Endometrial microvascular endothelial cells (primary cell): Measurements from ENCODE around the gene TINCR. TPM values are rescaled to one million over a fixed set of nuclear protein-coding genes. Genes with fewer than 3 reads are reported as not detected.

Experiments used
- in situ Hi-C: cut with HindIII; loops from 2 replicates; pipeline ENCODE4 v1.10.0; 2017; ENCODE audit warnings: low sequenced_read_pairs, low pct_unique_long_range_greater_than_20kb; ENCODE audit errors: inconsistent ontology term
- total RNA-seq: library from RNA; depleted of rRNA; stranded (reverse); fragments of >200 nt; gene quantifications from one replicate; pipeline ENCODE4 v1.2.3, GENCODE V29; 2015; ENCODE audit errors: inconsistent ontology term

The TINCR gene
- total RNA-seq, 1 donor from 2014 or later, result not detected

DNA sequence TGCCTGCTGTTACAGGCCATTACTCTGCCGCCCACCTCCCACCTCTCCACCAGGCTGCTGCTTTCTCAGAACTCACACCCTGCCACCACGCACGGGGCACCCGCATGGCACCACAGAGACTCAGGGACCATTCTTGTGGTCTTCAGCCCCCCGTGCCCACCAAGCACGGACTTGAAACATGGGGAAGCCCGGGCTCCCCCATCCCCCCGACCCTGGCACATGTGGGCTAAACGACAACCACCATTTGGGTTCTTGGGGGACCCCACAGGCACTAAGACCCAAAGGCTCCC lies 23.1 kb upstream of the TINCR start:
- in situ Hi-C loops, result no loop called here

DNA sequence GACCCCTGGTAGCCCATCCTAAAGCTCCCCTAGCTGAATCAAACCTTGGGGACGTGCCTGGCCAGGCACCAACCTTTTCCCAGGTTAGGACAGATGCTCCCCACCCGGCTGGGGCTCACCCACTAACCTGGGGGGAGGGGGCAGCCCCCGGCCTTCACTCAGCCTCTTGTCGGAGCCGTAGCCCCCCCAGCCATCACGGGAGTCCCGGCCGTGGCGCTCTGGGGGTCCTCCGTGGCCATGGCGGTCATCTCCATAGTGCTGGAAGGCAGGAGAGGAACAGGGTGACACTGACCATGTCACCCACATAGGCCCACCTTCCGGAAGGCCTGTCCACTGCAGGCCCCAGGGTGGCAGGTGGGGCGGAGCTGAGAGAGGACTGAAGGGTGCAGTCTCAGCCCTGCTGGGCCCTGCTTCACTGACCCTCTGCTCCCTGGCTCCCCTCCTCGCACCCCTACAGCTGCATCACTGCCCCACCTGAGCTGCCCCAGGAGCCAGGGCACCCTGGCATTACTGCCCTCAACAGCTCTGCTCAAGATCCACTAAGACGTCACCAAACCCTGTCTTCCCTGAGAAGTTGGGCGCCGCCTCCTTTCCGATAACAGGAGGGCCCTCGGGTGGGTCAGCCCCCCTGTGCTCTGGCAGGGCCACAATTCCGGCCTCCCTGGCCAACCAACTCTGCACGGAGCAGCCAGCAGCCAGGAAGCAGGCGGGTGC lies 22.6 kb upstream of the TINCR start:
- in situ Hi-C loops, result no loop called here

DNA sequence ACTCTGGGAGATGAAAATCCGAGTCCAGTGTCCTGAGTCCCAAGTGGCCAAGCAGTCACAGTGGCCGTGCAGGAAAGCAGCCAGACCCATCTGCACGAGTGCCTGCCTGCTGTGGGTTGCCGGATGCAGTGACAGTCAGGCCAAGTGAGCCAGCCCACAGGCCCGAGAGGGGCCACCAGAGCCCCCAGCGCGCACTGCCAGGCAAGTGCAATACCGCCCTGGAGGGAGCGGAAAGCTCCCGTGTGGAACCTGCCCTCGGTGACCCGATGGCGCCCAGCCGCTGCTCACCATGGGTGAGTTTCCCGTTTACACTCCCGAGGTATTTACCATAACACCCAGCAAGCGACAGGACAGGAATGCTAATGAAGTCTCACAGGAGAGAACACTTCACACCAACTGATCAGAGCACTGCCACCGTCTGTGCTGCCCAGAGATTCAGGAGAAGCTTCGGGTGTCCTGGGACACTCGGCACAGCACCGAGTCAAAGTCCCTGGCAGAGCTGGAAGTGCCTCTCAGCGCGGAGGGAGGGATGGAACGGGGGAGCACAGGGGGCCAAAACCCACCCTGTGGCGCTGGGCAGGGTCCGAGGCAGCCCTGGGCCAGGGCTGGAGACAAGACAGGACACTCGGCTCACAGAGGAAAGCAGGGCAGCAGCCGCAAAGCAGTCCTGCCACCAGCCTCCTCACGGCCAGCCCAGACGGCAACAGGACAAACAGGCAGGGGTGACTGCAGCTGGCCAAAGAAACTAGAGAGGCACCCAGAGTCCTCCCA lies 21.3 kb upstream of the TINCR start:
- in situ Hi-C loops, result no loop called here

DNA sequence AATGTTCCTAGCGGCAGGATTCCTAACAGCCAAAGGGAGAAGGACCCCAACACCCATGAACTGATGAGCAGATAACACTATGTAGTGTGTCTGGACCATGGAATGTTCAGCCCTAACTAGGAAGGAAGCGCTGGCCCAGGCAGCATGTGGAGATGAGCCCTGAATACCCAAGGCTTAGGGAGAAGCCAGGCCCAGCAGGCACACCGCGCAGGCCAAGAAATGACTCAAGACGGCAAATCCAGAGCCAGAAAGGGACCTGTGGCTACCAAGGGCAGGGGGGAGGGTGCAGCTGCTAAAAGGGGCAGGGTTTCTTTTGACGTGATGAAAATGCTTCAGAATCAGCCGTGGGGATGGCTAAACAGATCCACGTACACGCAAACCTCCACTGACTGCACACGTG lies 20.7 kb upstream of the TINCR start:
- in situ Hi-C loops, result no loop called here

DNA sequence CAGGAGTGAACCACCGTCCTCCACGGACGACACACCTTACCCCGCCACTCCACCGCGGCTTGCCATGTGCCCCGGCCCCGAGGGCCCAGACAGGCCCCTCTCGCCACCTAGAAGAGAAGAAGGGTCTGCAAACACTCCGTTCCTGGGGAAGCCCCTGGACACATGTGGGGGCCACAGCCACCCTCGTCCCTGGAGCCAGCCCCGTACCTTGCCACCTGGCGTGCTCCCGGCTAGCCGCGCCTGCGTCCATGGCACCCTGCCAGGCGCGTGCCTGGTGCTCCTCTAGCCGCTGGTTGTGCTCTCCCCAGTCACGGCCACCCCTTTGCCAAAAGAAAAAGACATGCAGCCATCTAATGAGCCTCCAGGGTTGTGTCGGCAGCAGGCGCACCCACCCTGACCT lies 19.9 kb upstream of the TINCR start:
- in situ Hi-C loops, result no loop called here

DNA sequence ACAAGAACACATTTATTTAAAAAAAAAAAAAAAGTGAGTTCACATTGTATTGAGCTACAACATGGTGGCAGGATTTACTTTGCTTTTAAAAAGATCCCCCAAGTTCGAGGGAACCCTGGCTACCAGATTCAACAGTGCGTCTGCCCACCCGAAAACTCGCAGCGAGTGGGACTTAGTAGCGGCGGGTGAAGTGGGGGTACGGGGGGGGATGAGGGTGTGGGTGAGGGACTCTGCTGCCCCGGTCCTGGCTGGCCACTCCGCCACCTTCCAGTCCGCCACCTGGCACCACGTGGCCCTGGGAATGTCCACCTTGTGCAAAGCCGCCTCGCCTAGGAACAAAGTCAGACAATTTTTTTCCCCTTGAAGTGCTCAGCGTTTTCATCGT lies 19.3 kb upstream of the TINCR start:
- in situ Hi-C loops, result no loop called here

DNA sequence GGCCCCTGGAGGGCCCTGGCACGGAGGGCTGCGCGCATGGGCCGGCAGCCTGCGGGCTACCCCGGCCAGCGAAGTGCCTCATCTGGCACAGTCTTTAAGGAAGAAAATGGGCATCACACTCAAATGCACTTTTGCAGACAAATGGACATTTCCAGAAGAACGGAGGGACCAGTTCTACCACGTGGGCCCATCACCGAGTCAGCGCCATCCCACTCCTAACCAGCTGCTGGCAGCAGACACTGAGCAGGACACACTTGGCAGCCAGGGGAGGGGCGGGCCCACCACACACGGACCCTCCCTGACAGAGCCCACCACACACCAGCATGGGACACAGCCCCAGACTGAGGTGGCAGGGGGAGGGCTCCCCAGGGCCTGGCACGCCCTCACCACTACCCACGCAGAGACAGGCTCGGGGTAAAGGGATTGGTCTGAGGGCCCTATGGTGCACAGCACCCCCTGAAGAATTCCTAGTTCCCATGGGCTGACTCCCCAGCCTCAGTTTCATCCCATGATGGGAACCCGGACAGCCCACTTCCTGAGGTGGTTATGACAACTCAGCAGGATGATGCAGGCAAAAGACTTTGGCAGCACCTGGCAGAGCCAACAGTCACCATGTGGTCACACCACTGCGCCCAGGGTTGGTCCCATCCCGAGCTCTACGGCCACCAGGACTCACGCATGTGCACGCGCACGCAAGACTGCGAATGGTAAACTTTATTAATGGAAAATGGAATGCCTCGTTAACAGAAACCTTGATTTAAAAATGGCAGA lies 18.7 kb upstream of the TINCR start:
- in situ Hi-C loops, result no loop called here

DNA sequence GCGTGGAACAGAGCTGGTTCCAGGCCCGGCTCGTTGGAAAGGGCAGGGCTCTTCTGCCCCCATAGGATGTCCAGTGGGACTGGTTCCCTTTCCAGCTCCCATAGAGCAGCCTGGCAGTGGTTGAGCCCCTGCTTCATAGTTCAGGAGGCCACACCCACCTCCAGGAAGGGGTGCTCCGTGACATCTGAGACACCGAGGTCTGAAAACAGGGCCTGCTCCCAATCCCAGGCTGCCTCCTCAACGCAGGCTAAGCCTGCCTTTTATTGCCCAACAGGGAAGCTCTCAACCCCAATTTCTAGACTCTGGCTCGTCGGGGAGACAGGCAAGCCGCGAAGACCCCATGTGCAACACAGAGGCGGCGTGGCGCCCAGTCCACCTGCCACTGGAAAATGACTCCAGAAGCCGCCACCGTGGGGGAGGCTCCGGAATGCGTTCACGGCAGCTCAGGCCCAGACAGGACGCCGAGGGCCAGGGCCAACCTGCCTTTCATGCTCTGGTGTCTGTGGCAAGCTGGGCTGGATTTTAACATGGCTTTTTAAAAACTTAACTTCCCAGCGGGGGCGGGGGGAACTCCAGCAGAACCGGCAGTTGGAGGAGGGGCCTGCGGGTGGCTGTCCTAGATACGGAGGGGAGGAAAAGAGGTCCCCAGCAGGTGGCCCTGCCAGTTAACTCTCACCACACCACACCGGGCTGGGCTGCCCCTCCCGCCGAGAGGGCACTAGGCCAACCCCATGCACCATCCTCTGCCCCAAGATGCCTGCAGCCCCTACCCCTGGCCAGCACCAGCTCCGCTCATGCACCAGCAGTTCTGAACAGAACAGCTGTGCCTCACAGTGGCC lies 17.9 kb upstream of the TINCR start:
- in situ Hi-C loops, result no loop called here

DNA sequence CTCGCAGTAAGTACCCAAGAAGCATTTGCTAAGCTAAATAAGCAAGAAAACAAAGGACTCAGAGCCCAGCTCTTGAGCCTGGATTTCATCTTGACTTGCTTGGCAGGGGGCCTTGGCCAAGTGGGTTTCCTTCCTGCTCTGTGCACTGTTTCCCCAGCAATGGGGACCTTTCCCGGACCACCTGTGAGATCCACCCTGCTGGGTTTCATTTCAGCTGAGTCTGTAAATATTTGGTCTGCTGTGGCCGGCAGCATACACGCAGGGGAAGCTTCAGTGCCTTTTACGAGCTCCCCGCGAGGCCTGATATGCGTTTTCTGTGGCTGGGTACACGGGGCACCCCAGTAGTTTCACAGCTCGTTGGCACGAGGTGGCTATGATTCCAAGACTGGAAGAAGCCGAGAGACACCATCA lies 12.4 kb upstream of the TINCR start:
- in situ Hi-C loops, result no loop called here

DNA sequence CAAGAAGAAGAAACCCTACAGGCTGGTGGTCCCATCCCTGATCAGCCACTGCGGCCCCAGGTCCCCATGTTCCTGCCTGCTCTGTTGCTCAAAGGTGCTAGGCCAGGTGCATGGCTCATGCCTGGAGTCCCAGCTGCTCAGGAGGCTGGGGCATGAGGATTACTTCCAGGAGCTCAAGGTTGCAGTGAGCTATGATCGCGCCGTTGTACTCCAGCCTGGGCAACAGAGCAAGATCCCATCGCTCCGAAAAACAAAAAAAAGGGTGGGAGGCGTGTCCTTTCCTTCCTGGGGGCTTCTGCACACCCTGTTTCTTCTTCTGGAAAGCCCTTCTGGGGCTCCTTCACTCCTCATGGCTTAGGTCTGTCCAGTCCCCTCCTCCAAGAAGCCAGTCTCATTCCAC lies 11.9 kb upstream of the TINCR start:
- in situ Hi-C loops, result no loop called here

DNA sequence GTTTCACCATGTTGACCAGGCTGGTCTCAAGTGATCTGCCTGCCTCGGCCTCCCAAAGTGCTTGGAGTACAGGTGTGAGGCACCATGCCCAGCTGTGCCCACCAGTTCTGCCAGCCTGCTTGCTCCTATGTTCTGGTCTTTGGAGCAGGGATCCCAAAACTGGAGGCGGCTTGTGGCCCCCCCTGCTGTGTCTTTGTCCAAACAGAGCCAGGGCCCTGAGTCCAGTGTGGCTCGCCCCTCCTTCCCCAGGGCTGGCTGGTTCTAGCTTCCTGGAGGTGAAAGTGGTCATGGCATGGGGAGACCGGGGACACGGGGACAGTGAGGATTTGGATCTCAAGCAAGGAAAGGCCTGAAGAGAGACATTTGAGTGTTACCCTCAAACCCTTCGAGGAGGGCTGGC lies 11.5 kb upstream of the TINCR start:
- in situ Hi-C loops, result no loop called here

DNA sequence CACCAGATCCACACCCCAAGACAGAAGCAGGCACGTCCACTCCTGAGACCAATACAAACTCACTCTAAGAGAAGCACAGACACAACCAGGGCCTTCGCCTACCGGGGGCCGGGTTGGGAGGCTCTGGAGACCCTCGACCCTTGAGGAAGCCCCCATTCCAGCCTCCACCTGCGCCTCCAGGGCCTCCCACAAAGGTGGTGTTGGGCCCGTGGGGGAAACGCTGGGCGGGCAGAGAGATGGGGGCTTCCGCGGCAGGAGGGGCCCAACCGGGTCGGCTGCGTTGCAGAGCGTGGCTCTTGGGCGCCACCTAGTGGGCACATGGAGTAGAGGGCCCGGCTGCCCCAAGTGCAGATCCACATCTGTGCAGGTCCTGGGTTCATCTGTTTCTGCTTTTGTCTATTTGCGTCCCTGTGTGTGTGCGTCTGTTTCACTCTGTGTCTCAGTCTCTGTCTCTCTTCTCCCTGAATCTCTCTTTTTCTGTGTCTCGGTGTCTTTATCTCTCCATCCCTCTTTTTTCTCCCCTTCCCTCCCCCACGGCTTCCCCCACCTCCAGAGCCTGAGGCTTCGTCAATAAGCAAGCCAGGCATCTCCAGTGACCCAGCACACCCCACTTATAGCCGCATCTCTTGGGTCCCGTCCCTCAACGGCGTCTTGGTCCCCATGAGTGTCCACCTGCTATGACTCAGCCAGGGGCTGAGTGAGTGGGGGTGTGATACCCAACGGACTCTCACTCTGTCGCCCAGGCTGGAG lies 10.5 kb upstream of the TINCR start:
- in situ Hi-C loops, result no loop called here

DNA sequence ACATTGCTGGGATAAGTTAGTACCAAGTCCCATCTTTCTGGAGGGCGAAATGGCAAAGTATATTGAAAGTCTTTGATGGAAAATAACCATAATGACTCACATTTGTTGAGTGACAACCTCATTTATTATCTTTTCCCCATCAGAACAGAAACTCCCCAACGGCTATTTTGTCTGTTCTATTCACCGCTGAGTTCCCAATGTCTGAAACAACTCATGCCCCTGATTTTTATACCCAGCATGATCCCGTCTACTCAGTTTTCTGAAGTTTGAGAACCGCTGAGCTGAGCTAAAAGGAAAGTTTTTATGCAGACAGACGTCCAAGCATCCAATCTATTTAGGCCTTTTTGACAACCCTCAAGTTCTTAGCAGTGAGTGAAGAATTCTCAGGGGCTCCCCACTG lies 7.8 kb upstream of the TINCR start:
- in situ Hi-C loops, result no loop called here

DNA sequence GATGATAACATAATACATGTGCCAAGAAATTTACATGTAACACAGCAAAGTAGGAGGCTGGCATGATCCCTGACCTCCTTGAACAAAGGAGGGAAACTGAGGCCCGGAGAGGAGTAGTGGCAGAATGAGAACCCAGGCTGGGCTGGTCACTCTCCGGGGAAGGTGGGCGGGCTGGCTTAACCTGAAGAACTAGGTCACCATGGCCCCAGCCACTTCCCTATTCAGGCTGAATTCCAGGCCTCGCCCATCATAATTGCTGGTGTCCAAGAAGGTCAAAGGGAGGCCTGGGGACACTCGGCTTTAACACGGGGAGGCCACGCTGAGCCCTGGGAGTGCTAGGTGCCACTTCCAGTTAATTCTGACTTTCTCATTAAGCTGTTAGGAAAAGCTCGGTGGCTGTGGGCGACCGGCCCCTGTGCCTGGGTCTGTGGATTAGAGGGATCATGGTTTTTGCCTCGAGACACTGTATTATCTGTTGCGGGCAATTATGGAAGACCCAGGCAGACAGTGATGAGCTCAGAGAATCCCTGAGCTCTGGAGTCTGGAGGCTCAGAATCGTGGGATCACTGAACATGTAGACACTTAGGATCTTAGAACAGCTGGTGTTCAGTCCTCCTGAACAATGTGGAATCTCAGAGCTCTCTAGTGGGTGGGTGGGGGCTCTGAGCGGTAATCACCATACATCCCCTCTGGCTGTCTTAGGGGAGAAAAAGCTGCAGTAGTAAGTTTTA lies 5.0 kb upstream of the TINCR start:
- in situ Hi-C loops, result no loop called here

DNA sequence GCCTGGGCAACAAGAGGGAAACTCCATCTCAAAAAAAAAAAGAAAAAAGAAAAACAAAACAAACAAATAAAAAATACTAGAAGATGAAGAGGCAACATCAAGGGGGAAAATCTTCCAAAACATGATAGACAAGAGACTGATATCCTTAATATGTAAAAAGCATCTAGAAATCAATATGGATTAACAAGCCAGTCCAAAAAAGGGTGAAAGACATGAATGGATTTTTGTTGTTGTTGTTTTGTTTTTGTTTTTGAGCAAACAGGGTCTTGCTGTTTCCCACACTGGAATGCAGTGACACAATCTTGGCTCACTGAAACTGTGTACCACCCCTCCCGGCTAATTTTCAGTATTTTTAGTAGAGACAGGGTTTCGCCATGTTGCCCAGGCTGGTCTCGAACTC lies 4.0 kb upstream of the TINCR start:
- in situ Hi-C loops, result no loop called here

DNA sequence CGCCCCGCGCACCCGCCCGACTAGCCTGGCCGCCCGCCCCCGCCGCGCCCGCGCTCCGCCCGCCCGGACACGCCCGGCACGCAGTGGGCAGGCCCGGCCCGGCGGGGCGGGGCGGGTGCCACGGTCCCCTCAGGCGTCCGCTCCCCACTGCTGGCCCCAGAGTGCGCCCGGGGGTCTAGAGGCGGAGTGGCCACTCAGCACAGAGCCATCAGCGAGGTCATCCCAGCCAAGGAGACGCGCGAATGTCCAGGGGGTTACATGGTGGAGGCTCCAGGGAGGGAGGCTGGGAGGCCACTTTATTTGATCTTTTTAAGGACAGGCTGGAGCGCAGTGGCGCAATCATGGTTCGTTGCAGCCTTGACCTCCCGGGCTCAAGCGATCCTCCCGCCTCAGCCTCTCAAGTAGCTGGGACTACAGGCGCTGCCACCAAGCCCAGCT lies 236 bp upstream of the TINCR start:
- in situ Hi-C loops, result no loop called here

DNA sequence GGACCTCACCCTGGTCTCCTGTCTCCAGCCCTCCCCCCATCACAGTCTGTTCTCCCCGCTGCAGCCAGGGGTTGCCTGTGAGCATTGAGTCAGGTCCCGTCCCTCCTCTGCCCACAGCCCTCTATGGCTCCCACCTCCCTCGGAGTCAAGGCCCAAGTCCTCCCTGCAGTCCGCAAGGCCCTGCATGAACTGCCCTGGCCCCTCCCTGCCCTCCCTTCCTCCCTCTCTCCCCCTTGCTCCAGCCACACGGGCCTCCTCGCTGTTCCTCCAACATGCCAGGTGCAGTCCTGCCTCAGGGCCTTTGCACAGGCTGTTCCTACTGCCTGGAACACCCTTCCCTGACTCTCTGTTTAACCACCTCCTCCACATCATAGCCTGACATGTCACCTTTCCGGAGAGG lies 2.8 kb downstream of the TINCR start:
- in situ Hi-C loops, result no loop called here
